Subcutaneous abdominal adipose tissue (tissue), 5 donors: ENCODE data around the gene CMSS1.

ENCODE experiments used
- H3K27ac ChIP-seq: one replicate; pipeline ENCODE4 v1.7.0; 2013; ENCODE audit warnings: low read depth, mild to moderate bottlenecking, inconsistent platforms, low read length, moderate library complexity
- H3K27me3 ChIP-seq, 5 donors: one replicate each; pipeline ENCODE4 v1.7.0; 2013; ENCODE audit warnings: low read length in 5 of 5, inconsistent platforms in 1 of 5; ENCODE audit not compliant: control insufficient read depth in 5 of 5, insufficient read depth in 4 of 5
- H3K36me3 ChIP-seq, 5 donors: one replicate each; pipeline ENCODE4 v1.7.0; 2013; ENCODE audit warnings: low read length in 5 of 5; ENCODE audit not compliant: control insufficient read depth in 5 of 5, insufficient read depth in 5 of 5
- H3K4me1 ChIP-seq, 5 donors: one replicate each; pipeline ENCODE4 v1.7.0; 2013; ENCODE audit warnings: low read length in 5 of 5, mild to moderate bottlenecking in 3 of 5, moderate library complexity in 1 of 5; ENCODE audit not compliant: control insufficient read depth in 5 of 5, insufficient read depth in 5 of 5
- H3K4me3 ChIP-seq, 5 donors: one replicate each; pipeline ENCODE4 v1.7.0; 2013; ENCODE audit warnings: low read length in 5 of 5, low read depth in 1 of 5
- H3K9ac ChIP-seq, 5 donors: one replicate each; pipeline ENCODE4 v1.7.0; 2013; ENCODE audit warnings: low read length in 5 of 5, mild to moderate bottlenecking in 4 of 5, moderate library complexity in 3 of 5
- H3K9me3 ChIP-seq, 5 donors: one replicate each; pipeline ENCODE4 v1.7.0; 2013; ENCODE audit warnings: low read length in 5 of 5; ENCODE audit not compliant: control insufficient read depth in 5 of 5
- donor health status: healthy.
- donor health status: healthy.
- donor health status: healthy.
- donor health status: healthy.
- donor health status: healthy.

The CMSS1 gene

DNA sequence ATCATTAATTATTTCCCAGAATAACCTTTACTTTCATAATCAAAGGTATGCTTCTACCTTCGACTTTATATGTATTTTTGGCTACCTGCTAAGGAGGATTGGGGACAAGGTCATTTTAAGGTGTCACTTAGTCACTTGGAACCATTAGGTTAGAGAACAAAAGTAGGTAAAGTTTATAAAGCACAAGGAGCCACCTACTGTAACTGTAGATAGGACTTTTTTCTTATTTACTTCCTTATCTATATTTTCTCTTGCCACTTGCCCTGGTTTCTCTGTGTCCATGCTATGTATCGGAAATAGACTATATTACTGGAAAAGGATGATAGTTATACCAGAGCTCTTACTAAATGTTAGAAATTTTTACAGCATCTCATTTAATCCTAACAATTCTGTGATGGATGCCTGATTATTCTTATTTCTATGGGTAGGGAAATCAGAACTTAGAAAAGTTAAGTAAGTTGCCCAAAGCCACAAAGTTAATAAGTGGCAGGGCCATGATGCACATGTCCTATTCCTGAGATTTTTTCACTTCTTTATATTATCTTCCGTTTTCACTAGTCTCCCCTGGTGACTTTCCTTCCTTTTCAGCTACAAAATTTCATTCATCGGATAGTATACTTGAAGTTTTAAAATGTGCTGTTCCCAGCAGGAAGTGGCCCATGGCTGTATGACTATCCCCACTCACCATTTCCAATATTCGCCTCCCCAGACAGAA is 132.5 kb downstream of the CMSS1 start:
- peaks cover 3 to 18% (median 10%) of the 10 kb centered on the region in 5 donors for H3K4me1 ChIP-seq
- no peaks in the 10 kb centered on the region for H3K36me3 ChIP-seq
- no peak overlapping the region for H3K27ac ChIP-seq

DNA sequence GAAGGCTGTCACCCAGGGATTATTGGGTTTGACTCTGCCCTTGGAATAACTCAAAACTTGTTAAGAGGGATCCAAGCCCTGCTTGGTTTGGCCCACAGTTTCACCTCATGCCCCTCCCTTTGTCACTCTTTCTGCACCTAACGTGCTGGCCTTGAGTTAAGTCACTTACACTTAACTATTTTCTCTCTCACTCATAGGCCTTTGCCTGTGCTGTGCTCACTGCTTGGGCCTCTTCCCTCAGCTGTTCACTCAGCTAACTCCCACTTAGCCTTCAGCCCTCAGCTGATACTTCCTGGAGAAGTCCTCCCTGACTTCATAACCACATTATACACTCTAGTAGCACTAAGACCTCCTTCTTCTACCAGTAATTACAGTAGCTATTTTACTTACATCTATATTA is 133.3 kb downstream of the CMSS1 start:
- H3K27ac ChIP-seq = no peak overlapping the region

More for the DNA sequence above, 132.5 kb downstream of the CMSS1 start:
- H3K9ac ChIP-seq = no peak overlapping the region
- H3K9me3 ChIP-seq = no peaks in the 10 kb centered on the region
- H3K27me3 ChIP-seq = no peaks in the 10 kb centered on the region
- H3K4me3 ChIP-seq = no peak overlapping the region

DNA sequence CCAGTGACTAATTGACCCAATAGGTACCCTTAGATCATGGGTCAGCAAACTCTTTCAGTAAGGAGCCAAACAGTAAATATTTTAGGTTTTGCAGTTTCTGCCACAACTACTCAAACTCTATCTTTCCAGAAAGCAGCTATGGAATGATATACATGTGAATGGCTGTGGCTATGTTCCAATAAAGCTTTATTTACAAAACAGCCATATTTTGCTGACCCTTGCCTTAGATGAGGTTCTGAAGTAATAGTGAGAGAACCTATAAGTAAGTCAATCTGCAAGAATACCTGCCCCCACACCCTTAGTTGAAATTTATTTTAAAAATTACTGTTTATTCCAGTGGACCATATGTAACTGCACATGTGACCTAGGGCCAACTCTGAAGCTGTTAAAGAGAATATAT is 134.0 kb downstream of the CMSS1 start:
- no peak overlapping the region for H3K4me3 ChIP-seq
- H3K27ac ChIP-seq = no peak overlapping the region
- no peaks in the 10 kb centered on the region for H3K9me3 ChIP-seq
- H3K9ac ChIP-seq = no peak overlapping the region
- peaks cover 0 to 7% (median 0%) of the 10 kb centered on the region in 5 donors for H3K4me1 ChIP-seq
- no peaks in the 10 kb centered on the region for H3K27me3 ChIP-seq
- H3K36me3 ChIP-seq = no peaks in the 10 kb centered on the region

More for the DNA sequence above, 133.3 kb downstream of the CMSS1 start:
- no peak overlapping the region for H3K4me3 ChIP-seq
- H3K36me3 ChIP-seq = no peaks in the 10 kb centered on the region
- no peak overlapping the region for H3K9ac ChIP-seq
- H3K9me3 ChIP-seq = no peaks in the 10 kb centered on the region
- H3K4me1 ChIP-seq = peaks cover 0 to 11% (median 2%) of the 10 kb centered on the region in 5 donors
- no peaks in the 10 kb centered on the region for H3K27me3 ChIP-seq

DNA sequence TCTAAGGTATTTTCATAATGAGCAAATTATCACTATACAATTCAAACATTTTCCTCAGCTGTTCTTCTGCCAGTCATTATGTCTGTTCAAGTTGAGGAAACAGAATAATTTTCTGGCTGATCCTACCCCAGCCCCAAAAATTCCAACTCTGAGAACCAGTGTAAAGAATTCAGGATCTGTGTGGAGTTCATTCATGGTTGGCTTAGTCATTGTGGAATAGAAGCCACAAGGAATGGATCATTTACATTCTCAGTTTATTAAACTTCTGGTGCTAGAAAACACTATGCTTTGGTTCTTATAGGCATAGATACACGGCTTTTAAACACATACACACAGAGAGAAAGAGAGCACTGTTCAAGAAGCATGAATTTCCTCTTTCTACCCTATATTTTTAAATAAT is 134.6 kb downstream of the CMSS1 start:
- no peaks in the 10 kb centered on the region for H3K36me3 ChIP-seq
- no peak overlapping the region for H3K4me3 ChIP-seq
- no peaks in the 10 kb centered on the region for H3K9me3 ChIP-seq
- no peak overlapping the region for H3K27ac ChIP-seq
- H3K4me1 ChIP-seq = peaks cover 0 to 7% (median 0%) of the 10 kb centered on the region in 5 donors
- H3K27me3 ChIP-seq = no peaks in the 10 kb centered on the region
- H3K9ac ChIP-seq = no peak overlapping the region

DNA sequence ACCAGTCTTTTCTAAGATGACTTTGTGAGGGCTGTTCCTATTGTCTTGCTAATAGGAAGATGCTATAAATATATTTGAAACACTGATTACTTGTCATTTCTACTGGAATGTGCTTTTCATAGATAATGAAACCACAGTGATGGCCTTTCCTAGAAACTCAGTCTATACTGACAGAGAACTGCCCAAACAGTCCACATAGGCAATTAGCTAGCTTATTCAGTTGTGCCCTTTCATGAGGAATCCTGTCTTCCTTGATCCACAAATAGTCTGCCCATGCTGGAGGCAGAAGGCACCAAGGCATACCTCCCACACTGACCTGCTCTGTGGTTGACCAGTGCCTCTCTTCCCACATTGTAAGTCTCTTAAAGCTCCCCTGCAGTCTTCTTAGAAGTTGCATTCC is 135.9 kb downstream of the CMSS1 start:
- H3K27ac ChIP-seq = no peak overlapping the region
- no peak overlapping the region for H3K4me3 ChIP-seq
- peaks cover 0 to 7% (median 0%) of the 10 kb centered on the region in 5 donors for H3K4me1 ChIP-seq
- no peaks in the 10 kb centered on the region for H3K9me3 ChIP-seq
- no peaks in the 10 kb centered on the region for H3K36me3 ChIP-seq
- H3K27me3 ChIP-seq = no peaks in the 10 kb centered on the region
- no peak overlapping the region for H3K9ac ChIP-seq

DNA sequence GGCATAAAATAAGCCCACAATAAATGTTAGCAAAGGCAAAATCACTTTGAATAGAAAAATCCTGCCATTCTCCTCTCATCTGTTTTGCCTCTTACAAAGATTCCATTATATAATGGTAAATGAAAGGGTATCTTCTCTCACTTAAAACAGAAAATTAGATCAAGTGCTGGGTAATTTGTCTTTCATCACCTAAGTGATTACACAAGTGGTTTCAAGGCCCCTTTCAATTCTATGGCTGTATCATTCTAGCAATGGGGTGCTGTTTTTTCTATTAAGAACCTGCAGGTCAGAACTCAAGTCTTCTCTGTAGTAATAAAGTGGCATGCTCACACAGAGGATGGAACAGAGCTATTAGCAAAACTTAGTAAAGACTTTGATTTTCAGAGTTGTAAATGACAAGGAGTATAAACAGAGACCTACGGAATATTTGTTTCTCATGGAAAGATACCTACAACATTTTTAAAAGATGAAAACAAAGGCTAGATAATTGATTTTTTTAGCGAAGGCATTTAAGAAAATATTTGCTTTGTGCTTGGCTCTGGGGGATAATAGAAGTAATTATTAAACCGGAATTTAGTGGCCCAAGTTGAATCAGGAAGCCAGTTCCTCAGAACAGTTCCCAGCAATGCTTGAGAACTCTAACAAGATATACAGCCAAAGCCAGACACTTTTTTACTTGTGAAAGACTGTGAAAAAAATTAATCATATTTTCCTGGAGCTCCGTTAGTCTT is 137.4 kb downstream of the CMSS1 start:
- H3K36me3 ChIP-seq = no peaks in the 10 kb centered on the region
- H3K9ac ChIP-seq = no peak overlapping the region
- H3K4me1 ChIP-seq = peaks cover 0 to 7% (median 0%) of the 10 kb centered on the region in 5 donors
- no peak overlapping the region for H3K27ac ChIP-seq
- no peak overlapping the region for H3K4me3 ChIP-seq
- no peaks in the 10 kb centered on the region for H3K27me3 ChIP-seq
- H3K9me3 ChIP-seq = no peaks in the 10 kb centered on the region

DNA sequence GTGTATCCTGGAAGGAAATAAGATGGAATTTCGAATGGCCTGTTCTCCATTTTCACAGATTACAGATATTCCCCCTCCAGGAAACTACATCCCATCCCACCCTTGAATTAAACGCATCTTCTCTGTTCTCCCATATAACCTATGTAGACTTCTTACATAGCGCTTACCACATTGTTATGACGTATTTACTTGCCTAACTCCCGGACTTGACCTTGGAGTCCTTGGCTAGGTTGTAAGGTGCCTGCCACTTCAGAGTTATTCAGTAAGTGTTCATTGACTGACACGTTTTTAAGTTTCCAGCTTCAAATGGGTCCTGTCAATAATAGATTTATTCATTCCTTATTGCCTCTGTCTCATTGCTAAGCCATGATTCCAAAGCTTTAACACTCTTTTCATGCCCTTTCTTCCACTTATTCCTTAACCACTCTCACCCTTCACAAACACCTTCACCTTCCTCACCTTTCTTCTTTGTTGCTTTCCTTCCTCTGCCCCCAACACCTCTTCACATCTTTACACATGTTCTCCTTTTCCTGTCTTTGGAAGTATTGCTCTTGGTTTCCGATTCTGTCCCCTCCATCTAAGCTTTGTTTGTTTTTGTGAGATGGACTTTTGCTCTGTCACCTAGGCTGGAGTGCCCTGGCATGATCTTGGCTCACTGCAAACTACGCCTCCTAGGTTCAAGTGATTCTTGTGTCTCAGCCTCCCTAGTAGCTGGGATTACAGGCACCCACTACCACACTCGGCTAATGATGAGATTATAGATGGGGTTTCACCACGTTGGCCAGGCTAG is 138.3 kb downstream of the CMSS1 start:
- no peaks in the 10 kb centered on the region for H3K27me3 ChIP-seq
- no peaks in the 10 kb centered on the region for H3K36me3 ChIP-seq
- peaks cover 0 to 16% (median 6%) of the 10 kb centered on the region in 5 donors for H3K4me1 ChIP-seq
- no peak overlapping the region for H3K4me3 ChIP-seq
- H3K9me3 ChIP-seq = no peaks in the 10 kb centered on the region
- H3K27ac ChIP-seq = no peak overlapping the region
- no peak overlapping the region for H3K9ac ChIP-seq

DNA sequence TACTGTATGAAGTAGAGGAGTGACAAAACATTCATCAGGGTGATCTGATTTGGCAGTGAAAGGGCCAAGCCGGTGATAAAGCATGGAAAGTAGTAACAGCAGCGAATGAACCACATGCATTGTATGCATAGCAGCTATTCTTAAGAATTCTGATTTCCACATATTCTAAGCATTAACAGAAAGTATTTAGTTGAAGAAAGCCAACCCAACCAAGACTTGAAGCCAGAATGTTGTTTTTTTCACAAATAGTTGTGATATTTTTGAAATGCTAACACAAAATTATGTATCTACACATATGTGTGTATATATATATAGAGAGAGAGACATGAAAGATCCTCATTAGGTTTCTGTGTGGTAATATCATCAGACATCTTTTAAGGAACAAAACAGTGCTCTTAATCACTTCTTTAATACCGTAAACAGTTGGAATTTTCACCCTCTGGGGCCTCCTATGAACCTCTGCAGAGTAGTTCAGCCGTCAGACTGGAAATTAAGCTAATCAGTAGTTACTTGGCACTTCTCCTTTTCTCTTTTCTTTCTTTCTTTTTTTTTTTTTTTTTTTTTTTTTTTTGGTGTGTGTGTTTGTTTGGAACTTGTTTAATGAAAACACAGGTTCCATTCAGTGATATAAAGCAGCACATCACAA is 139.6 kb downstream of the CMSS1 start:
- Histone ChIP-seq H3K9me3 (no peaks in the 10 kb centered on the region), H3K27me3 (no peaks in the 10 kb centered on the region), H3K27ac (no peak overlapping the region), H3K9ac (no peak overlapping the region), H3K4me1 (peaks cover 0 to 21% (median 12%) of the 10 kb centered on the region in 5 donors), H3K36me3 (no peaks in the 10 kb centered on the region), H3K4me3 (no peak overlapping the region)

DNA sequence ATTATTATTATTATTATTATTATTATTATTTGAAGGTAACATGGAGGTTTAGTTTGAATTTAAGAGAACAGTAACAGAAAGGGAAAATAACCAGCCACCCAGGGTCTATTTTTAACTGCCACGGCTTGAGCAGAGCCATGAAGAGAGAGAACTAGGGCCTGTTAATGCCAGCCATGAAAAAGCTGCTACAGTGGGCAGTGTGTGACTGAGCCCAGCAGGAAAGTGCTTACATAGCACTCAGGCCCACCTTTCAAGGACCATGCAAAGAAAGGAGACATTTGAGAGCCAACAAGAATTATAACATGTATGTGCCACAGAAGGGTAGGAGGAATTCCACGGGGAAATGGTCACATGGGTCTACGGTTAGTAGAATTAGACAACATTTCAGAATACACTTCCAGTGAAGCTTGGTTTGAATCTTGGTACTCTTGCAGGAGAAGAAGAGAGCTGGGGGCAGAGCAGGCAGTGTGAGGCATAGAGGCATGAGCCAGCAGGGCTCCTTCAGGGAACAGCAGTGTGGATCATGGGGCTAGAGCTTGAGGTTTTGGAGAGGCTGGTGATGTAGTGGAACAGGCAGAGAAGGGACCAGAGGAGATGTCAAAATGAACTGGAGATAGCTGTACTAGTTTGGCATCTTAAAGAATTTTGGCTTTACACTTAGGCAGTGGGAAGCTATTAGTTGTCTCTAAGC is 140.7 kb downstream of the CMSS1 start:
- Histone ChIP-seq H3K9me3 (no peaks in the 10 kb centered on the region), H3K9ac (no peak overlapping the region), H3K27ac (no peak overlapping the region), H3K27me3 (no peaks in the 10 kb centered on the region), H3K4me3 (no peak overlapping the region), H3K36me3 (no peaks in the 10 kb centered on the region), H3K4me1 (peaks cover 0 to 21% (median 12%) of the 10 kb centered on the region in 5 donors)
